Nephron progenitor cell (in vitro differentiated cells): Measurements from ENCODE around the gene YY1.

Experiments
- DNase-seq: peaks from one replicate; pipeline ENCODE4 v3.0.0; 2021
- H3K27ac Mint-ChIP-seq: 2 replicates; pipeline ENCODE4 v1.8.0; 2021; ENCODE audit warnings: mild to moderate bottlenecking, moderate library complexity, mixed read lengths
- H3K27me3 Mint-ChIP-seq: 2 replicates; pipeline ENCODE4 v1.8.0; 2021; ENCODE audit warnings: mild to moderate bottlenecking, low read depth, mixed read lengths; ENCODE audit not compliant: poor library complexity
- H3K36me3 Mint-ChIP-seq: 2 replicates; pipeline ENCODE4 v1.8.0; 2021; ENCODE audit warnings: low read depth, mixed read lengths
- H3K4me1 Mint-ChIP-seq: 2 replicates; pipeline ENCODE4 v1.8.0; 2021; ENCODE audit warnings: mixed read lengths
- H3K4me3 Mint-ChIP-seq: 2 replicates; pipeline ENCODE4 v1.8.0; 2021; ENCODE audit warnings: mild to moderate bottlenecking, moderate library complexity, mixed read lengths
- H3K9me3 Mint-ChIP-seq: 2 replicates; pipeline ENCODE4 v1.8.0; 2021; ENCODE audit warnings: mild to moderate bottlenecking, moderate library complexity, mixed read lengths
- TF ChIP-seq, protein P1 (sequence below): fragments of 200-600 bp; sonication (generic); IDR thresholded peaks from 2 replicates; pipeline ENCODE4 v1.5.0; 2021; ENCODE audit warnings: antibody characterized with exemption

Gene YY1

DNA sequence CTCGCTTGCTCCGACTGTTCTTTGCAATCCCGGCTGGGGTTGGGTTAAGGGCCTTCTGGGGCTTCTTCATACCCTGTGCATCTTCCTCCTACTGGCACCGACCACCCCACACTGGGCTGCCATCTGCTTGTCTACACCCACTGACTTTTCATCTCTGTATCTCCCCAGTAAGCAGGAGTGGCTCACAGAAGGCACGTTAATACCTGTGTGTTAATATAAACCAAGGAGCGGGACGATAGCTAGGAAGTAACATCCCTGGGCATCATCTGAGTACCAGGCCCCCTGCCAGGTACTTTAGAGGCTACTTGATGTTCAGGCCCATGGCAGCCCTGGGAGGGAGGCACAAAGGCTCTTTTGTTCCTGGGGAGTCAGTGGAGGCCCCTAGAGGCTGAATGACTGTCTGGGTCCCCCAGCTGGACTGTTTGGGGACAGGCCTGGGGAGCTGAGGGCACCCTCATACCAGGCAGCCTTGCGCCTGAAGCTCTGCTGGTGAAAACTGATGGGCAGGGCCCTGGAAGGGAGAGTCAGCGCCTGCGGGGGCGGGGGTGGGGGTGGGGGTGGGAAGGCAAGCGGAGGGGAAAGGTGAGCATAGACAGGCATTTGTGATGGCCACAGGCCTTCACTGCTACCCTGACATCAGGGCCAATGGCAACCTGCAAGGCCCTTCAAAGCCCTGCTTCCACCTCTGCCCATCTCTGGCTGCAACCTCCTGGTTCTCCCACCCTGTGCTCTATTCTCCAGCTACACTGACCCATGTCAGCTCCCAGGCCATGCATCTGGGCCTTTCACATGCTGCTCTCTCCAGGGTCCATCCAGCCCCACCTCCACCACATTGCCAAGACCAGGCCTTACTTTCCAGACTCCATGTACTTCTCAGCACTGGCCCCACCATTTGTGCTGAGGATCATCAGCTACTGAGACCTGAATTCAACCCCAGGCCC, 45.3 kb upstream of the YY1 start:
- Mint-ChIP-seq H3K9me3 (peaks cover 6% of the 10 kb centered on the region), H3K4me1 (peaks cover 17% of the 10 kb centered on the region), H3K36me3 (no peaks in the 10 kb centered on the region), H3K27me3 (no peaks in the 10 kb centered on the region), H3K4me3 (peak overlapping the region; percentile 61), H3K27ac (peak overlapping the region; percentile 51)
- TF ChIP-seq, protein P1, sequence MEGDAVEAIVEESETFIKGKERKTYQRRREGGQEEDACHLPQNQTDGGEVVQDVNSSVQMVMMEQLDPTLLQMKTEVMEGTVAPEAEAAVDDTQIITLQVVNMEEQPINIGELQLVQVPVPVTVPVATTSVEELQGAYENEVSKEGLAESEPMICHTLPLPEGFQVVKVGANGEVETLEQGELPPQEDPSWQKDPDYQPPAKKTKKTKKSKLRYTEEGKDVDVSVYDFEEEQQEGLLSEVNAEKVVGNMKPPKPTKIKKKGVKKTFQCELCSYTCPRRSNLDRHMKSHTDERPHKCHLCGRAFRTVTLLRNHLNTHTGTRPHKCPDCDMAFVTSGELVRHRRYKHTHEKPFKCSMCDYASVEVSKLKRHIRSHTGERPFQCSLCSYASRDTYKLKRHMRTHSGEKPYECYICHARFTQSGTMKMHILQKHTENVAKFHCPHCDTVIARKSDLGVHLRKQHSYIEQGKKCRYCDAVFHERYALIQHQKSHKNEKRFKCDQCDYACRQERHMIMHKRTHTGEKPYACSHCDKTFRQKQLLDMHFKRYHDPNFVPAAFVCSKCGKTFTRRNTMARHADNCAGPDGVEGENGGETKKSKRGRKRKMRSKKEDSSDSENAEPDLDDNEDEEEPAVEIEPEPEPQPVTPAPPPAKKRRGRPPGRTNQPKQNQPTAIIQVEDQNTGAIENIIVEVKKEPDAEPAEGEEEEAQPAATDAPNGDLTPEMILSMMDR, result no peak
- DNase-seq, result no peak

DNA sequence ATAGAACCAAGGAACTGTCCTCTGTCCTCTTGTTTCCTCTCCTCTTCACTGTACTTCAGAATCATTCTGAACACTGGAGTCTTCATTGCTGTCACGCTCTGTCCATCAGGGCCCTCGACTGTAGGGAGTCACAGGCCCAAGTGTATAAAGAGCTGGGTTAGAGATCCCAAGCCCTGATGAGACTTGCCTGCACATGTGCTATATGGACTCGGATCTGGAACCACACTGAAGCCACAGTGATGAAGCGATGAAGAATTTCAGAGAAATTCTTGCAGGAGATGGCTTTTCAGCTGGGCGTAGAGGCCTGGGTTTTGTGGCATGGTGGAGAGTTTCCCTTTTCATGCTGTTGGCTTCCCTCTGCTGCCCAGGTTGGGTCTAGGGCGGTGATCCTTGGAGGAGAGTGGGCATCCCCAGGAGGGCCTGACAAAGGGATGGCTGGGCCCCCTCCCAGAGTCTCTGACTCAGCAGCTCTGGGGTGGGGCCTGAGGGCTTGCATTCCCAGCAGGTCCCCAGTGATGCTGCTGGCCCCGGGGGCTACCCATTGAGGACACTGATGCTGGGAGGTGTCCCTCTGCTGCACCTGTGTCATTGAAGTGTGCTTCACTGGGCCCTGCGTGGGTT, 39.6 kb upstream of the YY1 start:
- peaks cover 6% of the 10 kb centered on the region for H3K27me3 Mint-ChIP-seq
- no peaks in the 10 kb centered on the region for H3K36me3 Mint-ChIP-seq
- TF ChIP-seq, protein P1, result no peak
- no peak overlapping the region for H3K4me3 Mint-ChIP-seq
- DNase-seq, result no peak
- peaks cover 5% of the 10 kb centered on the region for H3K4me1 Mint-ChIP-seq
- H3K9me3 Mint-ChIP-seq, result no peaks in the 10 kb centered on the region
- H3K27ac Mint-ChIP-seq, result peak overlapping the region; percentile 78

DNA sequence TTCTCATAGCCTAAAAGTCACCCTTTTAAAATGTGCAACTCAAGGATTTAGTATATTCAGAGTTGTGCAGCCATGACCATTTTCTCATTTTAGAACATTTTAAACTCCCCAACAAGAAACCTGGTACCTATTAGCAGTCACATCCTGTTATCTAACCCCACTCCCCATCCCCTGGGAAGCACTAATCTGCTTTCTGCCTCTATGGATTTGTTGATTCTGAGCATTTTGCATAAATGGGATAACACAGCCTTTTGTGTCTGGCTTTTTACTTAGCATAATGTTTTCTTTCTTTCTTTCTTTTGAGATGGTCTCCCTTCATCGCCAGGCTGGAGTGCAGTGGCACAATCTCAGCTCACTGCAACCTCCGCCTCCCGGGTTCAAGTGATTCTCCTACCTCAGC, 38.6 kb upstream of the YY1 start:
- Mint-ChIP-seq H3K27ac (no peak overlapping the region), H3K27me3 (peaks cover 6% of the 10 kb centered on the region), H3K9me3 (no peaks in the 10 kb centered on the region), H3K4me1 (no peaks in the 10 kb centered on the region), H3K4me3 (no peak overlapping the region), H3K36me3 (peaks cover under 1% of the 10 kb centered on the region)
- DNase-seq, result no peak
- TF ChIP-seq, protein P1, result no peak

DNA sequence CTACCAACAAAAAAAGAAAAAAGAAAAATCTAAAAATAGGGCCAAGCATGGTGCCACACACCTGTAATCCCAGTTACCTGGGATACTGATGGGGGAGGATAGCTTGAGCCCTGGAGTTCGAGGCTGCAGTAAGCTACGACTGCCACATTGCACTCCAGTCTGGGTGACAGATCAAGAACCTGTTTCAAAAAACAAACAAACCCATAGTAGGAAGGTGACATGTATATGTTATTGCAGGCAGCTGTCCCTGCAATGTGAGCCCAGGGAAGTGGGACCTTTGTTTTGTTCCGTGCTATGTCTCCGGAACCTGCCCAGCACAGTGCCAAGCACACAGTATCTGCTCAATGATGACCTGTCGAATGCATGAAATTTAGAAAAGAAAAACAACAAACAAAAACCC, 37.2 kb upstream of the YY1 start:
- no peak overlapping the region for H3K4me3 Mint-ChIP-seq
- no peak for DNase-seq
- H3K27ac Mint-ChIP-seq, result no peak overlapping the region
- H3K9me3 Mint-ChIP-seq, result no peaks in the 10 kb centered on the region
- peaks cover 6% of the 10 kb centered on the region for H3K27me3 Mint-ChIP-seq
- H3K36me3 Mint-ChIP-seq, result peaks cover 9% of the 10 kb centered on the region
- TF ChIP-seq, protein P1, result no peak
- no peaks in the 10 kb centered on the region for H3K4me1 Mint-ChIP-seq

DNA sequence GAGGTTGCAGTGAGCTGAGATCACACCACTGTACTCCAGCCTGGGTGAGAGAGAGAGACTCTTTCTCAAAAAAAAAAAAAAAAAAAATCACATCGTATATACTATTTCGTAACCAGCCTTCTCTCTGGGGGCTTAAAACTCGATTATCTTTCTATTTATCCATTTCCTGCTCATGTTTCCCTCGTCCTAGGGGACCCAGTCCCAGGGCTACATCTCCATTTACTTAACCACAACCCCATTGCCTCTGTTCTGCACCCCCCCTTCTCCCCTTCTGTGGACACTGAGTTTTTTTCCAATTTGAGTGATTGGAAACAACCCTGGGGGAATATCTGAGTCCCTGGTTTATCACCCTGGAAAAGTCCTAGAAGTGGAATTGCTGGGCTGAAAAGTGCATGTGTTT, 36.2 kb upstream of the YY1 start:
- H3K4me1 Mint-ChIP-seq, result no peaks in the 10 kb centered on the region
- peaks cover 6% of the 10 kb centered on the region for H3K27me3 Mint-ChIP-seq
- no peak overlapping the region for H3K27ac Mint-ChIP-seq
- no peak overlapping the region for H3K4me3 Mint-ChIP-seq
- peaks cover 19% of the 10 kb centered on the region for H3K36me3 Mint-ChIP-seq
- TF ChIP-seq, protein P1, result no peak
- no peak for DNase-seq
- peaks cover 2% of the 10 kb centered on the region for H3K9me3 Mint-ChIP-seq
